Stimulated activated CD8-positive, alpha-beta memory T cell treated with anti-CD3 and anti-CD28 coated beads, Interleukin-15, amount 100 ng/mL, for 1 hour (primary cell): ENCODE measurements around the gene ERC2.
"Not testable (repeated sequence)": the region's sequence is repeated elsewhere in the genome, so short reads cannot be mapped to it uniquely, and the experiment has no call there.

Source experiments
- DNase-seq: peaks from one replicate; pipeline ENCODE4 v3.0.0-alpha.2; 2020; ENCODE audit warnings: low read depth

Gene ERC2

DNA sequence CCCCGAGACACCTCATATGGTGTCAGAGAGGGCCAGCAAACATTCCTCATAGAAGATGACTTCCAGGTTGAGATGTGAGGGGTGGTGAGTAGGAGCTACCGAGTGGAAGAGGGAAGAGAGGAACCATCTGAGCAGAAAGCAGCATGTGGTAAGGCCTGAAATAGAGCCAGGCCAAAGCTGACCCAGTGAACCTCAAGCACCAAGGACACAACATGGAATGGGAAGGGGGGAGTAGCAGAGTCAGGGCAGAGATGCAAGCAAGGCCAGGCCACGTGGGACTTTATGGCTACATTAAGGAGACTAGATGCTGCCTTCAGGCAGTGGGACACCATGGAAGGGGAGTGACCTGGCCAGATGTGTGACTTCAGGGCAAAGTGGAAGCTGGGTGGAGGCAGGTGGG, 942.8 kb downstream of the ERC2 start:
- no peak for DNase-seq

DNA sequence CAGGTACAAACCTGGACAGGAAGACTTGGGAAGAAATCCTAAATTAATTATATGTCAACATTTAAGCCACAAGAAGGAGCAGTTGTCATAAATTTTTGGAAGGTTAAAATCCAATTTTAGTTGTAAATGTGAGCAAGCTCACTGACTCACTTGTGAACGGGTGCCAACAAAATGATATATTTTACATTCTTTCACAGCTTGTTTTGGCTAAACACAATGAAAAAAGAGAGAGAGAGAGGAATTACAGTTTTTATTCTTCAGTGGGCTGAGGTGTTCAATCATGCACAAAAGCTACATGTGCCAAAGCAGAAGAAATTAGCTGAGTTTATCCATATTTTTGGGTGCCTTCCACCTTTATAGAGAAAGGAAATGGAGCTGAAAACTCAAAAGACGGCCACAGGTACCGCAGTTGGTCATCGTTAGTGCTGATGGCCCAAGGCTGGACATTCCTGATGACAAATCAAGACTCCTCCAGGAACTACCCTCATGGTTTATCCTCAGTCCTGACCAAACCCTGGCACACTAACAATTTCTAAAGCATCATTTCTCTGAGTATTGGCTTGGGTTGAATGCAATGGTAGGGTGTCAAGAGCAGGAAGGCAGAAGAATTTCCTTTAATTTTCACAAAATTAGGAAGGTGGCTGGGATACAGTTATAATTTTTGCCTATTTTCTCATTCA, 943.6 kb downstream of the ERC2 start:
- no peak for DNase-seq

DNA sequence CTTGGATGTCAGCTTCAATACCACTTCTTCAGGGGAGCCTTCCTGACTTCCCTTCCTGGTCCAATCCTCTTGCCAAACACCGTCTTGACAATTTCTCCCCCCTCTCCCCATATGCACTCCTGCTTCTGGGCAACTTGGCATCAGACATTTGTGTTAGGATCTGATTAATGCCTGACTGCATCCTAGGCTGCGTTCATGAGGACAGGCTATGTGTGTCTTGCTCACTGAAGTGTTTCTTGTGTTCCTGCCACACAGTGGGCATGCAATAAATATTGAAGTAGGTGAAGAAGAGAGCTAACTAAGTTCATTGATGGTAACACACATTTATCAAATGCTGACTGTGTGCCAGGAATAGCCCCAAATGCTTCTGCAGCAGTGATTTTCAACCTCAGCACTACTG, 944.8 kb downstream of the ERC2 start:
- no peak for DNase-seq

DNA sequence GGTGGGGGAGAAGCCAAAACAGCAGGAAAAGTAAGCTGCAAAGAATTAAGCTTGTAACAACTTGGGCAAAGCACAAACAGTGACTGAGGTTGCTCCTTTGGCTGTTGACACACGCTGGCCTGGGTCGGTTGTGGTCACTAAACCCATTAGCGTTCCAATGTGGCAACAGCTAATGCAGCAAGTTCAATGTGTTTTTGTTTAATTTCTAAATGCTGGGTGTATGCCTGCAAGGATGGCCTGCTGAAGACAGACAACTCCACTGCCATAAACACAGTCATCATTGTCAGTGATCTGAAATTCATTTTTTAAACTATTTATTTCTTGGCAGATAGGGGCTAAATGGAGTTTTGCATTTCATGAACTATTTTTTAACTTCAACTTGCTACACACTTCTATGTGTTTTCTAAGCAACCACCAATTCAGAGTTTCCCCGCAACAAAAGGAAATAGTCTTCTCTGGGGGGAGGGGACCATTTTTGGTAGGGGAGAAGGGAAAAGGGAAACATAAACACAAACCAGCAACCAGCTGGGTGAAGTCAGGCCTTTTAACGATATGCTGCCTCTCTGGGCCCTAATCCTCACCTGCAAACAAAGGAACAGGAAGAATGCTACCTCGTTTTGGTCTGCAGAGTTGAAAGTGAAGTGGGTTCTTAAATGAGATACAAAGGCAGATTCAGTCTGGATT, 946.4 kb downstream of the ERC2 start:
- no peak for DNase-seq

DNA sequence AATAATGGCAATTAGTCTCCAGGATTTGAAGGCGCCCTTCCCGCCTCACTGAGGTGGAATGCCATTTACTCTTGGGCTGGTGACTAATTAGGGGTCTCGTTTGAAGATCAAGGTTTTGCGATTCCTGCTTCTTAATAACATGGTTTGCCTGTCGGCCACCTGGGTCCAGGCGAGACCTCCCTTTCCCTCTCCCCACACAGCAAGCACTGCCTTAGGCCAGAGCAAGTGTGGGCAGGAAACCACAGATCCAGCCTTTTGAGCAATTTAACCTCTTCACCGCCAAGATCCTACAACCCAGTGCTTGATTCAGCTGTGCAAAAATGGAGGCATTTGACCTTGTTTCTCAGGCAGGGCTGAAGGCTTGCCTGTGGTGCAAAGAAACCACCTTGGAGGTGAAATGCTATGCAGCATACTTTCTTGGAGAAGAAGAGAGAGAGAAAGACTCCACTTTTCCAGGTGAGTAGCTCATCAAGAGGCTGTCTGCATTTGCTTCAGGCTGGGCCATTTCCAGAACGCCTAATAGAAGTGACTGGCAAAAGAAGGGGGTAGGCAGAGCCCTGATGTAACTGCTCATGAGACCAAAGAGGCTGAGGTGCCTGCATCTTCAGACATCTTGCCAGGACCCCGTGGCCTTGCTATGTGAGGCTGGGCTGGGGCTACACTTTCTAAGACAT, 947.1 kb downstream of the ERC2 start:
- DNase-seq: no peak

DNA sequence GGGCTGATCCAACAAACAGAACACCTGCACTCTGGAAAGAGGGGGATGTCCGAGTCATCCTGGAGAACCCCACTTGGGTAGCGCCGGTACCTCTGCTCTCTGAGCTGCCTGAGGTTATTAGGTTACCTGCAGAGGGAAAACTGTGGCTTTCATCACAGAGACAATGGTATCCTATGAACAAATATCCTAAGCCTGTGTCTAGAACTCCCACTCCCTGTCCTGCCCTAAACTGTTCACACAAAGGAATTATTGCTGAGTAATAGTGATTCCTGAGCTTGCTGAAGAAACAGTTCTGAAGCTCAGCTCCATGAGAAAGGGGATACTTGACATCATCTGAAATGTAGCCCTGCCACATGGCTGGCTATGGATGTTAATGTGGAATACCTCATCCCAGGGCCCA, 949.2 kb downstream of the ERC2 start:
- DNase-seq: no peak

DNA sequence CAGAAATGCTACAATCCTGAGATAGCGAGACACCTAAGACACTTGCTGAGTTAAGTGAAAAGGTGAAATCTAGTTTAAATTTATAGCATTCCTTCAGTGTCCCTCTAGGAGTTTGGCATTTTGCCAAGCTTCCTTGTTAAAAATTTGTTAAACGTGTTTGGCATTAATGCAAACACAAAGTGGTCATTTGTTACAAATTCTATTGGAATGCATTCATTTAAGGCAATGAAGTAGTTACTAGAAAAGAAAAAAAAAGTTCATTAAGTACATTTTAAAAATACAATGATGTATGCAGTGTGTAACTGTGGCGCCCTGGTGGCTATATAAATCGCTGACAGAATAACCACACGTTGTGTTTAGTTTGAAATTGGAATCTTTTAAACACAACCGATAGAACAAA, 949.8 kb downstream of the ERC2 start:
- DNase-seq: no peak

DNA sequence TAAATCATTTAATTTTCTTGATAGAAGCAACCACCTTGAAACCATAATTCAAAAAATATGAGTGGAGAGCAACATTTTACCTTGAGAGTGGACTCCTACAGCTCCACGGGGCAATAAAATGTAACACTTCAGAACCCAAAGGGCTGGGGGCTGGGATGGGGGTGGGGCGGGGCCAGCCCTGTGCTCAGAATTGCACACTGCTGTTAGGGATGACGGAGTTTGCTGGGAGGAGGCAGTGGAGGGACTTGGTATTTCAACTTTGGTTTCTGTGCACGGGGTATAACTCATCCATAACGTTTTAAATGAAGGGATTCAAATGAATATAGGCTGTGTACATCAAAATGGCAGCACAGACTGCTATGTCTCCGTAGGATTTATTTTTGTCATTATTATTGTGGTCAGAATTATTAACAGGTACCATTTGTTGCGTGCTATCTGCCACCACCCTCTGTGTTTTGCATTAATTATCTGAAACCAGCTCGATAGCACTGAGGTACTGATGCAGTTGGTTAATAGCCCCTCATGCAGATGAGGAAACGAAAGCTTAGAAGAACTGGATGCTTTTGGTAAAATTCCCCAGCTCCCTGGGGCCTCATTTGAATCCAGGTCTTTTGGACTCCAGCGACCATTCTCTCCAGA, 951.8 kb downstream of the ERC2 start:
- no peak for DNase-seq

DNA sequence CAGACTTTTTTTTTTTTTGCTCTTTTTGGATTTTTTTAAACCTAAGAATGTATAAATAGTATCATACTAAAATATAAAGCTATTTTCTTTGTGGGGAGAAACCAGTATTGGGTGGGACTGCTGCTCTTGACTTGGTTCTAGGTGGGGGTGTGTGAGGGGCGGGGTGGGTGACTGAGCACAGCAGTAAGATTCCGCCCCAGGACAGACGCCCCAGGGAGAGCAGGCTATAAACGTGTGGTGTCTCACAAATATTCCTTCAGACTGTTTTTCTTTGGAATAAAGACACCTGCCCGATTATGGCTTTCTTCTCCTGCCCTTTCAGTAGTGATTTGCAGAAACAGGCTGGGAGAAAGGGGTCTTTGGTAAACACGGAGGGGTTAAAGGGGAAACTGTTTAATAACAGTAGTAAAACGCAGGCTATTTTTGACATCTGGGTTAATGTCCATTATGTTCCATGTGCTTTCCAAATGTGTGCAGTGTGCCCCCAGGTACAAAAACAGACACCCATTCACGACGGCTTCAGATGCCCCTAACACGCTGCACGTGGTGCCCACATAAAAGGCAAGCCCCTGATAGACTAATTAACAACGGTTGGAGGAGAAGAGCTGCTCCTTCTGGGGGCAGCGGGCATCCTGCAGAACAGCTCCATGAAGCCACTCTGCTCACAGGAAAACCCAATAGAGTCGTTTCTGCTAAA, 952.6 kb downstream of the ERC2 start:
- DNase-seq: no peak

DNA sequence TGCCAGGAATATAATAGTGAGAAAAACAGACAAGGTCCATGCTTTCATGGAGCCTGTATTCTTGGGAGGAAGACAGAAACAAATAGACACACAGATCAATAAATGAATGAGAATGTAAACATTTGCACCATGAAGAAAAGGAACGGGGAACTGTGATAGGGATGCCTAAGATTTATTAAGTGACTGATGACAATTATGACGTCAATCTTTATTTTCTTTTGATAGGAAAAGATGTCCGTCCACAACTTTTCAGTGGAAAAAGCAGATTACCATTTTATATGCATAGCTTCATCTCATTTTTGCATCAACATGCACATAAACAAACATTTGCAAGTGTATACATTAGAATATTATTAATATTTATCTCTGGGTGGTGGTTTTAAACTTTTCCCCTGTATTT, 953.3 kb downstream of the ERC2 start:
- DNase-seq: no peak

DNA sequence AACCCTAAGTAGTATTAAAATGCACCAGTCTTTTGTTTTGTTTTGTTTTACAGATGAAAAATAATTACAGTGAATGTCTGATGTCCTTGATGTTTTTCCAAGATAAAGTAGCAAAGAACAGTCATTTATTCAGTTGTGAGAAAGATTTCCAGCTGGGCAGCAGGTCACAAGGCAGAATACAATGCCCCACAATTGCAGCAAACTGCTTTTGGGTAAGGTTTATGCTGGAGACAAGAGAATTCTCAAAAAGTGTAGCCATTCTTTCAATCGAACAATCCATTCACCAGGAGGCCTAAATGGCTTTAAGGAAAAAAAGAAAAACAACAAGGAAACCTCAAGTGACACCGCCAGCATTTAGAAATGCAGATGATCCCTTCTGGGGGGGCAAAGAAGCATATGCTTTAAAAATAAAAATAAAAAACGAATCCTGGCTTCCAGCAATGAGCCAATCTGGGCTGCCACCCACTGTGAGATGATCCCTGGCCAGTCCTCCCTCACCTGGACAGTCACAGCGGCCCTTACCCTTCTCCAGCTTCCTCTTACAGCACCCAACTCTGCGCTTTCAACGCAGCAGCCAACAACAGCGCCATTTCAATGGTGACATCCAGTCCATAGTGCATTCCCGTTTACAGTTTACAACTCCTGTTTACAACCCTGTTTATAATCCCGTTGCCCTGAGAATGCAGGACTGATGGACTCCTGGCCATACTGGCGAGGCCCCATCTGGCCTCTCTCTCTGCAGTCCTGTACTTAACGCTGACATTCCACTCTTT, 955.5 kb downstream of the ERC2 start:
- no peak for DNase-seq

DNA sequence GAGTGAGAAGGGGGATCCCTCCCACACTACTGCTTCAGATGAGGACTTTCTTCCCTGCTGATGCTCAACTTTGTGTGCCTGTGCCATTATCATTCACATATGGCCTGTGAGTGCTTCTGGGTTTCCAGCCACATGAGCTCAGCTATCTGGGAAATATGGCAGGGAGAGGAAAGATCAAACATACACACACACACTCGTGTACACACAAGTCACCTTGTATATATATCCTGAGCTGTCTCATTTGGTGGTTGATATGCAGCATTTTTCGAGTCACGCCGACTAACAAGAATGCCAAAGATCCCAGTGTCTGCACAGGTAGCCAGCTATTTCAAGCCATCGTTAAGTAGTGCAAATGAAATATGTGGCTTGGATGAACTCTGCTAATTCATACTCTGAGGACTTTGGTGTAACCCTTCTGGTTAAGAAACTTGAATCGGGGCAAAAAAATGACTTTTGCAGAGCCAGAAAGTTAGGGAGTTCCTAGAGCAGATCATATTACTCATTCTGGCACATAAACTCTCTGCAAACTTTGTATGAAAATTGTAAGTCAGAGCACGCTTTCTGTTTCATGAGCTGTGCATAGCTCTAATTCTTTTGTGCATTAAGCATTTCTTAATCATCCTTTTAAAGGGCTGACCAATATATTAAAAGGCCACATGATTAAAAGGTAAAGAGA, 956.2 kb downstream of the ERC2 start:
- no peak for DNase-seq

DNA sequence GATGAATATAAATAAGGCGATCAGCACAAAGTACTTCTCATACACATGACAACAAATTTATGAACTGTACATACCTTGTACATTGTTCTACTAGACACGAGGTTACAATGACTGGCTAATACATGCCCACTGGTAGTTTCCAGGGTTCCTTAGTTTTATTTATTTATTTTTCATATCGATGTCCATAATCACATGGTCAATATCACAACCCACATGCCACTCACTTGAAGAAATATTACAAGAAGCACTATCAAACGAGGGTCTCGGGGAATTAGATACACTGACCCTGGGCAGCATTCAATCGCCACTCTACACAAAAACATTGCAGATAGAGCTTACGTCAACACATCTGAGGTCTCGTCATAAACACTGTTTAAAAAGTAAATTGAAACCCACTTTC, 959.9 kb downstream of the ERC2 start:
- DNase-seq: no peak

DNA sequence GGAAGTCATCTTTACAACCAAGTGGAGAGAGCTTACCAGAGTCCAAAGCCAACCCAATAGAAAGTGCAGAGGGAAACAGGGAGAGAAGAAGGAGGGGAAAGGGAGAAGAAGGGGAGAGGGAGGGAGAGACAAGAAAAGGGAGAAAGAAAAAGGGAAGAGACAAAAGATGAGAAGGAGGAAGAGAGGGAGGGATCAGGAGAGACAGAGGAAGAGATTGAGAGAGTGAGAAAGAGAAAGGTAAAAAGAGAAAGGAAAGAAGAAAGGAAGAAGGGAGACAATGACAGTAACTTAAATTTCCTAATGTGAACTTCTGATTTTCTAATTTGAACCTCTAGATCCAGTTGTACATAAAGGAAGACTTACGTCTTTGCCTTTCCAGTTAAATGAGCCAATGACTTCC, 960.5 kb downstream of the ERC2 start:
- no peak for DNase-seq

DNA sequence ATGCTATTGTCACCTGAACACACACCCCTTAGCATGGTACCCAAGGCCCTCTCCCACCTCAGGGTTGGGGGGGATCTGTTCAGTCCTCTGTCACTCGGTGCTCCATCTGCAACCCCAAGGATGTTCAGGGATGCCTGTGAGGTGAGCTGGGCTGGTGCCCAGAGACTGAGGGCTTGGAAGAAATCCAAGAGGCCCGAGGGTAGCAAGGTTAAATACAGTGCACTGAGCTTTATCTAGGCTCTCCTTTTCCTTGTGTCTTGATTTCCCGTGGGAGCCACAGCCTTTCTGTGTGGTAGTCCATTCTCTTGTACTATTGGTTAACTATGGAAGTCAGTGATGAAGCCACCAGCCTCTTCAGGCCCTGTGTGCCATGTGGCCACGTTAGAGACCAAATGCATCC, 962.5 kb downstream of the ERC2 start:
- no peak for DNase-seq

DNA sequence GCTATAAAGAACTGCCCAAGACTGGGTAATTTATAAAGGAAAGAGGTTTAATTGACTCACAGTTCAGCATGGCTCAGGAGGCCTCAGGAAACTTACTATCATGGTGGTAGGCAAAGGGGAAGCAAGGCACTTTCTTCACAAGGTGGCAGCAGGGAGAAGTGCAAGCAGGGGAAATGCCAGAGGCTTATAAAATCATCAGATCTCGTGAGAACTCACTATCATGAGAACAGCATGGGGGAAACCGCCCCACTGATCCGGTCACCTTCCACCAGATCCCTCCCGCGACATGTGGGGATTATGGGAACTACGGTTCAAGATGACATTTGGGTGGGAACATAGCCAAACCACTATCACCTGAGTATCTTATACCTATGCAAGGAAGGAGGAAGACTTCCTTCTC, 963.2 kb downstream of the ERC2 start:
- DNase-seq: not testable (repeated sequence)

DNA sequence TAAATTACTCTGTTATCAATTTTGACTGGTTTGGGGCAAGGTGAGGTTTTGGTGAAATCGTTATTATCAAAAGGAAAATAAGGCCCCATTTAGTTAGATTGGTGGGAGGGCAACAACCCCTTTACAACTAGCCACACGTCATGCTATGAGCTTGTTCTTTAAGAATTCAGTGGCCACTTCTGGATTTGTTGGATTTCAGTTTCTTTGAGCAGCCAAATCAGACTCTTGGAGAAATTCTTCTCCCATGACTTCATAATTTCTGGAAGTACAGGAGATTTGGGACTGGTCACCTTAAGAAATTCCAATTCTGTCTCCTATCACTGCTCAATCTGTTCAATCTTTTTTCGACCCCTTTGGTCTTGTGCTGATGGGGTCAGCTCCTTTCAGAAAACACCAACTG, 966.4 kb downstream of the ERC2 start:
- DNase-seq: no peak

DNA sequence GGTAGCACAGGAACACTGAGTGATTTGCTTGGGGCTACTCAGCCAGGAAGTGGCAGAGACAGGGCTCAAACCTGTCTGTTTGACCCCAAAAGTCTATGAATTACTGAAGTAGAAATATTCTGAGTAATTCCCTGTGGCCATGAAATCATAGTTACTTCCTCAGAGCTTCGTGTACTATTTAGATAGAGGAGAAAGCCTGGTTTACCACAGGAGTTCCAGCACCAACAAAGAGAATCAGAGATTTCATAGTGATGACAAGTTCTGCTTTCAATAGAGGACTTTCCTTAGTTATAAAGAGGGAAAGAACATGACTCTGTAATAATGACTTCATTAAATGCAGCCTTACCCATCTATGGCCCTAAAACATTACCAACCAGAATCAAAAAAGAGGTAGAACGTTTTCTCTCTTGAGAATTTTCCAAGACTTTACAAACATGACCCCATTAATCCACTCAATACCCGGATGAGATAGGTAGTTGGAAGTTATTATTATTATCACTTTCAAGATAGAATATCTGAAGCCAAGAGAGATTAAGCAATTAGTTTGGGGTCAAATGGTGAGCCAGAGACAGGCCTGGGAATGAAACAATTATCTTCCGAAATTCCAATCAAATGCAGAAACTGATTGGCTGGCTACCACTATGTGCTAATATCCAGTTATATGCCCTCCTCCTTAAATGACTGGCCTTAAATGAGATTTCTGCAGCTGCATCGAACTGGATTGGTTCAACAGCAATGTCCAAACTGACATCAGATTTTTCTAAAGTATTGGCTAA, 967.5 kb downstream of the ERC2 start:
- no peak for DNase-seq

DNA sequence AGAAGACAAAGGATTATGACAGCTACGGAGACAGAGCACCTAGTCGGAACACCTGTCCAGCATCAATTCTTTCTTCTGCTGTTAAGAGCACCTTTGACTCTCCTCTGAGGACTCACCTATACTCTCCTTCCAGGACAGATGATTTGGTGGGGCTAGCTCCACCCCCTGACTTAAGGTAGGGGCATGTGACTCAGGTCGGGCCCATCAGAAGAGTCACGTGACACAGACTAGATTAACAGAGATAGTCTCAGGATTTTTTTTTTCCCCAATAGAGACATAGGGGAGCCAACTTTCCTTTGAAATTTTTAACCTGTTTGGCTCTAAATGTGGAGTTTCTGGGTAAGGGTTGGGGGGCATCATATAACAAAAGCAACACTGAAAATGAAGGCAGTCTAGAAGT, 969.7 kb downstream of the ERC2 start:
- DNase-seq: no peak

DNA sequence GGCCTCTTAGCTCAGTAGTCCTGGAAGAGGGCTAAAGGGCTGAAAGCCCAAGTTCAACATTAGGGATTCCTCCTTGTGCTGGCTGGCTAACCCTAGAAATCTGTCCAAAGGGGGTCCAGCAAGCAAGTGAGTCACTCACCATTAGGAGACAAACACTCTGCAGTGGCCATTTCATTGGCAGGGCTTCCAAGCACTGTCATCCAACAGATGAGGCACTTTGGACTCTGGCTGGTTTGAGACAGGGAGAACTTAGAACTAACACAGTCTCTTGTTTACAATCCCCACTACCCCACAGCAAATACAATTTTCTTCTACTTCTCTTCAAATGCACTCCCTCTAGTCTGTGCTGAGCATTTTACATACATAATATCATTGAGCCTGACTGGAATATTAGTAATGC, 971.0 kb downstream of the ERC2 start:
- DNase-seq: no peak
